ENCODE data around the gene MDFI.

MDFI gene

DNA sequence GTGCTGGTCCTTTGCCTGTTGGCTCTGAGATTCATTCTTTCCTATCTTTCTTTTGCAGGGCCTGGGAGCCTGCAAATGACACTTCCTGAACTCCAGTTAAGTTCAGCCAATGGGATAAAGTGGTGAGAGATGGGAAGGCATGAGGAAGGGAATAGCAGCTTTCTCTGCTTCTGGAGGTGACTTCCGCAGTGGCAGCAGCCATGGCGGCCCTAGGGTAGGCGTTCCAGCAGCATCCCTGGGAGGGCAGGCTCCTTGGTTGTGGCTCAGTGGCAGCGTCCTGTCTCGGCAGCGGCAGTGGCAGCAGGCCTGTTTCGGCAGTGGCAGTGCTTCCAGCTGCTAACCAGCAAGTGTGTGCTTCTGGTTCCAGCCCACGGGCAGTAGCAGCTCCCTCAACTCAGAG lies 7.3 kb upstream of the MDFI start:
- no peak for DNase-seq (ENCODE audit: extremely low read depth in 1 of 2, low read depth in 1 of 2)

DNA sequence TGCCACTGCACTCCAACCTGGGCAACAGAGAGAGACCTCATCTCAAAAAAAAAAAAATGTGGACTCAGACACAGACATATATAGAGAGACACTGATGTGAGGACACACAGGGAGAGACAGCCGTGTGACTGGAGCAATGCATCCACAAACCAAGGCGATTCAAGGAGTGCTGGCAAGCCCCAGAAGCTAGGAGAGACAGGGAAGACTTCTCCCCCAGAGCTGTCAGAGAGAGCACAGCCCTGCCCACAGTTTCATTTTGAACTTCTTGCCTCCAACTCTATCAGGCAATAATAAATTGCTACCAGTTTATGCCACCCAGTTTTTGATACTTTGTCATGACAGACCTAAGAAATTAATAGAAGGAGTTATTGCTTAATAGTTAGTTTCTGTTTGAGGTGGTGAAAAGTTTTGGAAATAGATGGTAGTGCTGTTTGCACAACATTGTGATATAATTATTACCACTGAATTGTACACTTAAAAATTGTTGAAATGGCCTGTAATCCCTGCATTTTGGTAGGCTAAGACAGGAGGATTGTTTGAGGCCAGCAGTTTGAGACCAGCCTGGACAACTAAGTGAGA lies 5.1 kb upstream of the MDFI start:
- DNase-seq (ENCODE audit: extremely low read depth in 1 of 2, low read depth in 1 of 2): no peak

DNA sequence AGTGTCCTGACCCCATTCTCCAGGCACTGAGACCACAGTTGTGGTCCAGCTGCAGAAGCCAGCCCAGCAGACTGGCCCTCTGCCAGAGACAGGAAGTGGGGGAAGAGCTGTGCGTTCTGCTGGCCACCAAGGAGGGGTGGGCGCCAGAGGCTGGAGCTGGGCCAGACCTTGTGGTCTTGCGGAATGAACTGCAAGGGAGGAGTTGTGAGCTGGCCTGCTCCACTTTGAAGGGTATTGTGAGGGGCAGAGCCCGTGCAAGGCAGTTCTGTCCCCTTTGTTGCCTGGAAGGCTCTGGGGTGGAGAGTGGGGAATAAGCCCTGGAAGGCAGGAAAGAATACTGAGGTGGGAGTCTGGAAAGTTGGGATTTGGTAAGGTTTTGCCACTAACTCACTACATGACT lies 3.6 kb upstream of the MDFI start:
- no peak for DNase-seq (ENCODE audit: extremely low read depth in 1 of 2, low read depth in 1 of 2)

DNA sequence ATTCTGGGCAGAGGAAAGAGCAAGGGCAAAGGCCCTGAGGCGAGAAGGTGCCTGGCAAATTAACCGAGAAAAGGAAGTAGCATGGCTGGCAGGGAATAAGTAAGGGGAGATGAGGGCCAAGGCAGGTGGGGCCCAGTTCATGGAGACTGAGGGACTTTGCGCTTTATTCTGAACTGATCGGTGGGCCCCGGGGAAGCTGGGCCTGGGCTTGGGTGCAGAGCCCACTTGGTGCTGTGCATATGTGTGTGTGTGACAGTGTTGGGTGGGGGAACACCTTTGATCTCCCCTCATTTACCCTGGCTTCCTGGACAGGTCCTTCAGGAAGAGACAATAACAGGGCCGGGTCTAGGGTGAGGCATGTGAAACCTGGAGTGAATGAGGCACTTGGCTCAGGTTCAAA lies 2.9 kb upstream of the MDFI start:
- DNase-seq (ENCODE audit: extremely low read depth in 1 of 2, low read depth in 1 of 2): no peak

DNA sequence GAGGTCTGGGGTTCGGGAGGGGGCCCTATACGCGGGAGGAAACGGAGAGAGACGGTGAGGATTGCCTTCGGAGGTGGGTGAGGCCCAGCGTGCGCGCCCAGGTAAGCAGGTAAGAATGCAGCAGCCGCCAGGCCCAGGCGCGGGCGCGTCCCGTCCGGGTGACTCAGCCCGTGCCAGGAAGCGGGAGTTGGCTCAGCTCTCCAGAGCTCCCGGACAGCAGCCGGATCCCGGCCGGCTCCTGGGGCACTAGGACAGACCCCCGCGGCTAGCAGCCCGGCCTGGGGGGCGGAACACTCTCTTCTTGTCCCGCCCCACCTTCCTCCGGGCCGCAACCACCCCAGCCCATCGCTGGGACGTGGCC lies 1.5 kb upstream of the MDFI start:
- DNase-seq (ENCODE audit: extremely low read depth in 1 of 2, low read depth in 1 of 2): no peak

DNA sequence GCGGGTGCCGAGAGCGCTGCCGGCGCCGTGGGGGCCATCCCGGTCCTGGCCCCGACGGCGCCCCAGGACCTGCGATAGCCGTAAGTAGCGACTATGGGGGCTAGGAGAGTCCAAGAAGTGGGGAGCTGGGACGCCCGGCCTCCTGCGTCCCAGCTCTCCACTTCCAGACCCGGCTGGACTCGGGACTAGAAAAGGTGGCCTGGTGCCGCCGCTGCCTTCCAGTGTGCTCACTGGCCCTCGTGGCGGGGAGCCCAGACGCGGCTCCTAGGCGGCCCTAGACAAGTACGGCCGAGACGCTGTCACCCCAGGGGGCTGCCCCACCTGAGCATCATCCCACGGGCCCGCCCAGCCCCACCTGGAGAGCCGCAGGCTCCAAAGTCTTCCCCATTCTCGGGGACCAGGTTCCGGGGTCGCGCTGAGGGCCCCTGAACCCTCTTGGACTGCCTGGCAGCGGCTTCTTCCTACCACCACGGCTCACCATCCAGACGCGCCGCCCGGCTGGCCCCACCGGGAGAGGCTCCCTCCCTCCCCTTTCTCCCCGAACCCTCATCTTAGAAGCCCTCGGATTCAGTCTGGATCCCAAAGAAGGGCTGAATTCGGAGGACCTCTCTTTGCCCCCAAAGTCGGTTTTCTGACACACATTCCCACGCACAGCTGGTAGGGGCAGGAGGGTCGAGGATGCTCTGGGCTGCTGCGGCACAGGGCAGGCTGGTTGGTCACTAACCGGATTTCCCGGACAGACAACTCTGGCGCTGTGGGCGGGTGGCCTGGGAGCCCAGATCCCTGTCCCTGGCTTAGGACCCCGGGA lies 870 bp upstream of the MDFI start:
- no peak for DNase-seq (ENCODE audit: extremely low read depth in 1 of 2, low read depth in 1 of 2)

DNA sequence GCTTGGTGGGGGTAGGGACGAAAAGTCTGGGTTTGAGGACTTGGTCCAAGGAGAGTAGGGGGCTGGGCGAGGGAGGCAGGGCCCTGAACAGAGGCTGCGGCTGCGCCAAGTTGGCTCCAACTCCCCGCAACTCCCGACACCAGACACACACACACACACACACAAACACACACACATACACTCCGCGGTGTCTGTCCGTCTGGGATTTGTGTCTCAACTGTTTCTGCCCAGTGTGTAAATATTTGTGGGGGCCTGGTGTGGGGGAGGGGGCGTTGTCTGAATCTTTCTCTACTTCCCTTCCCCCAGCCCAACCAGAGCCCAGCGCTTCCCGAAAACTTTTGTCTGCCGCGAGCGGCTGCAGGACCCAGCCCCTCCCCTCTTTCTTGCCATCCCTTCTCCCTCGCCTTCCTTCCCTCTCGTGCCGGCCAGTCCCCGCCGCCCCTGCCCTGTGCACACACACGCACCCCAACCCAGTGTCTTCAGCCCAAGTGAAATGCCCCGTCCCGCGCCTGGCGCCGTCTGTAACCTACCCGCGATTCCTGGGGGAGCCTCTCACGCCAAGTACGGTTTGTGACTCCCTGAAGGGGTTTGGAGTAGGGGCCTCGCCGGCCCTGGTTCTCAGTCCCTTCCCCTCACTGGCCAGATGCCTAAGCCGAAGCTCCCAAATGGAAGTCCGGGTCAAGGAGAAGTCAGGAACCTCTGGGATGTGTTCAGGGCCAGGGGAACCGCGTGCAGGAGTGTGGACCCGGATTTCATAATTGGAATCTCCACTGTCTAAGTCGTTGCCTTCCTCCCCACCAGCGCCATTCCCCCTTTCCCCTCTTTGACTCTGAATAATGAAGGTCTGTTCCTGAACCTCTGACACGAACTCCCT lies 904 bp downstream of the MDFI start:
- DNase-seq (ENCODE audit: extremely low read depth in 1 of 2, low read depth in 1 of 2): no peak

DNA sequence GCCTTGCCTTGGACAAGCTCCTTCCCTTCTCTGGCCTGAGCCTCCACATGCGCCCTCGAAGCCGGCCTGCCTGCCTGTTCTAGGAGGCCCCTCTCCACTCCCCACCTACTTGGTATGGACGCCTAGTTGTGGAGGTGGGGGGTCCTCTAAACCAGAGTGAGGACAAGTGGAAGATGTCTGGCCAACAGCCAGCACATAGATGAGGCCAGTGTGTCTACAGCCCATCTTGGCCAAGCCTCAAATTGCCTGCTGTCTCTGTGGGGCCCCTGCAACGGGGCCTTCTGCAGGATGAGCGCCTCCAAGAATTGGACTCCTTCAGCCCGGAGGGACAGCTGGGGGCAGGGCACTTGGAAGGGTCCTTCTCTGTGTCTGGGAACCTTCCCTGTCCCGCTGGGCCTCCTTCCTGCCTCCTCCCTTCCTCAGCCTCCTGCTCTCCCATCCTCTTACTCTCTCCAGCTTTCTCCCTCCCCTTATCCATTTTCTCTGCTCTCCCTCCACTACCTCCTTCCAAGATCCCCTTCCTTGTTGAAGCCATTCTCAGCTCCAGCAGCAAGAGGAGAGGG lies 1.6 kb downstream of the MDFI start:
- DNase-seq (ENCODE audit: extremely low read depth in 1 of 2, low read depth in 1 of 2): no peak

DNA sequence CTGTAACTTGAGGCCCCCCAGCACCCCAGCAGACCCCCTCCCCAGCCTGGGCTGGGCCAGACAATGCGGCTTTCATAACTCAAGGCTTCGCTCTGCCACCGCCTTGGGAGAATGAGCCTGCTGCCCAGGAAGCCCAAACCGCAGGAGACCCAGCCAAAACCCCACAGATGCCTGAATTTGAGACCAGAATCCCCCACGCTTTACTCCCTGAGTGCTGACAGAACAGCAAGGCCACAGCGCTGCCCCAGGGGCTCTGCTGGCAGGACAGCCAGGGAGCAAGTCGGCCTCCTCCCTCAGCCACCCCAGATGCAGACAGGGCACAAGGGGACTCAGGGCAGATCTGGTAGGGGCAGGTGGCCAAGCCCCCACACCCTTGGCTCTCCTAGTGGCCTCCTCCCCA lies 2.2 kb downstream of the MDFI start:
- DNase-seq (ENCODE audit: extremely low read depth in 1 of 2, low read depth in 1 of 2): no peak

DNA sequence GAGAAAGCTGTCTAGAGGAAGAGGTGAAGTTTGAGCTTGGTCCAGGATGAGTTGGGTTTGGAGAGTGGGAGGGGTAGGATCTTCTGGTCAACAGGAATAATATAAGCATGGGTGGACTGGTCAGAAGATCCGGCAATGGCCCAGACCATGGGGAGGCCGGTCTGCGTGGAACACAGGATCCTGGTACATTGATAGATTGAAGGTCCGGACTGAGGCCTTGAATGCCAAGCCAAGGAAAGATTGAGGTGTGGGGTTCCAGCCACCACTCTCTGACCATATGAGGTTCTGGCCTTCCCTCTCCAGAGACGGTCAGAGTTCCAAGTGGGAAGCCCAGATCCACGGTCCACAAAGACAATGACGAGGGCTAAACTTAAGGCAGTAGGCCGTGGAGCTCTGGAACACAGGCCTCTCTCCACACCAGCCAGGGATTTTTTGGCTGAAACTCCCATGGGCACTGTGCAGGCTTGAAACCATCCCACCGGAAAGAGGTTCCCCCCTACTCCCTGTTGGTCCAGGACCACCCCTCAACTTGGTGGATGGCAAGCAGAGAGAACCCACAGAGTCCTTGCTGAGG lies 3.2 kb downstream of the MDFI start:
- no peak for DNase-seq (ENCODE audit: extremely low read depth in 1 of 2, low read depth in 1 of 2)

DNA sequence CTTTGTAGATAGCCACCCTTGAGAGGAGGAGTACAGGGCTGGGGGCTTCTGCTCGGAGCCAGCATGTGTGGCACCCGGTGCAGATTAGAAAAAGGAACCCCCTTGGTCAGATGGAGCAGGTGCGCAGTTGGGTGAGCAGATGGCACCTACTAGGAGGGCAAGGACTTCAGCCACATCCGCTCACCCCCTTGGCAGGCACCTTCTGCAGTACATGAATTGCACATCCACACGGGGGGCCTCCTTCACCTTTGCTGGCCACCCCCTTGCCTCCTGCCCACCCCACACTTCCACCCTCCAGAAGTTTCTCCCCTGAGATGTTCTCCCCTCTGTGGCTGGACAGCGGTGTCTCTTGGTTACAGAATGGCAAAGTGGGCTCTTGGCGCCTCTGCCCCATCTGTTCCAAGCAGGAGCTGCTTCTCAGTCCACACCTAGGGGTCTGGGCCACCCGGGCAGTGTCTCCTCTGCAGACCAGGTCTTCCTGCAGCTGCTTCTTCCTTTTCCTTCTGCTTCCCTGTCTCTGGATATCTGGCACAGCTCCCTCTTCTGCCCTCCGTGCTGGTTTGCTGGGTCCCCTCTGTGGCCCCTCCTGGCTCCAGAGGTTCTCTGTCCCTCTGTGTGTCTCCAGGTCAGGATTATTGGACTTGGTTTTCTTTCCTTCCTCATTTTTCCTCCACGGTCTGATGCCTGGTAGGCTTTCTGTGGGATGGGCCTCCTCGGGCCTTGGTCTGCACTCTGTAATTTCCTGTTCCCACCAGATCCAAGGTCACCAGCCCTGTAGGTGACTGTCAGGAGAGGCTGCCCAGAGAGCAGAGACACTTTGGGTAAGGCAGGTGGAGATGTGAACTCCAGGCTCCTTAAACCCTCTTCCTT lies 4.1 kb downstream of the MDFI start:
- no peak for DNase-seq (ENCODE audit: extremely low read depth in 1 of 2, low read depth in 1 of 2)

DNA sequence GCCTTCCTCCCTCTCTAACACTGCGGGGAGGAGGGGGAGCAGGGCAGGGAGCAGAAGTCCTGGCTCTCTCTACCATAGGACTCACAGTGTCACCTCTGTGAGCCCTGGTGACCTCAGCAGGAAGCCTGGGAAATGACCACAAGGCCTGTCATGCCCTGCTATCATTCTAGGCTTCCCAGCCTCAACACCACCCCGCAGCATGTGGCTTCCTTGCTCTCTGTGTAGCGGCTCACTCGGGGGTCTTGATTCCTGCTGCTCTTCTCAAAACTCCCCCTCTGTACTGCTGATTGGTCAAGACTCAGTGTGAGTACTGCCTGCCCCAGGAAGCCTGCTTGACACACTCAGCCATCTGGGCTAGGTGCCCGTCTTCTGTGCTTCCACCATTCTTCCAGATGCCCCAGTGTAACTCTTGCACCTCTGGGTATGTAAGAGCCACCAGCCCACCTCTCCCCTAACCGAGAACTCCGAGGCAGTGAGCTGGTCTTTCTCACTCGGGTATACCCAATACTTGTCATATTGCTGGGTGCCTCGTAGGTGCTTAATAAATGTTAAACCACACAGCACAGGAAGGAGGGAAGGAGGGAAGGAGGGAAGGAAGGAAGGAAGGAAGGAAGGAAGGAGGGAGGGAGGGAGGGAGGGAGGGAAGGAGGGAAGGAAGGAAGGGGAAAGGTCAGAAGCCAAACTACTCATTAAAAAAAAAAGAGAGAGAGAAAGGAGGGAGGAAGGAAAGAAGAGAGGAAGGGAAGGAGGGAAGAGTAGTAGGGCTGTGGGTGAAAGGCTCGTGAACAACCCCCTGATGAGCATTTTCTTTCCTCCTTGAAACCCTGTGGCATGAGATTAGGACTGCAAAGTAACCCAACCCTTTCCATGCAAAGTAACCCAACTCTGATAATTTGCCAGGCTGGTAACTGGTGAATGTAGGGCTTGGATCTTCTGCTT lies 5.0 kb downstream of the MDFI start:
- no peak for DNase-seq (ENCODE audit: extremely low read depth in 1 of 2, low read depth in 1 of 2)

DNA sequence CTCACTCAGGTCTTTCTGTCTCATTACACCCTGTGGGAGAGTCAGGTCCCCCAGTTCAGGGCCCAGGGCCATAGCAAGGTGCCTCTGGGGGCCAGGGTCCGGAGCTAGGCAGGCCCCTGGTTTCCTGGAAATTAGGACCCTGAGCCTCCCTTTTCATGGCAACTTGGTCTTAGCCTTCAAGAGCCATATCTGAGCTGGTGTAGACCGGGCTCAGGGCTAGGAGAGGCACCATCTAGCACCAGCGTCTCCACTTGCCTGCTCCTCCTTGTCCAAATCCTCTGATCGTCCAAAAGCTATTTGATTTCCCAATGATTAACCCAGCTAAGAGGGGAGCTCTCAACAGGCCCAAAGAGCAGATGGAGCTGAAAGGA lies 5.6 kb downstream of the MDFI start:
- DNase-seq (ENCODE audit: extremely low read depth in 1 of 2, low read depth in 1 of 2): no peak

DNA sequence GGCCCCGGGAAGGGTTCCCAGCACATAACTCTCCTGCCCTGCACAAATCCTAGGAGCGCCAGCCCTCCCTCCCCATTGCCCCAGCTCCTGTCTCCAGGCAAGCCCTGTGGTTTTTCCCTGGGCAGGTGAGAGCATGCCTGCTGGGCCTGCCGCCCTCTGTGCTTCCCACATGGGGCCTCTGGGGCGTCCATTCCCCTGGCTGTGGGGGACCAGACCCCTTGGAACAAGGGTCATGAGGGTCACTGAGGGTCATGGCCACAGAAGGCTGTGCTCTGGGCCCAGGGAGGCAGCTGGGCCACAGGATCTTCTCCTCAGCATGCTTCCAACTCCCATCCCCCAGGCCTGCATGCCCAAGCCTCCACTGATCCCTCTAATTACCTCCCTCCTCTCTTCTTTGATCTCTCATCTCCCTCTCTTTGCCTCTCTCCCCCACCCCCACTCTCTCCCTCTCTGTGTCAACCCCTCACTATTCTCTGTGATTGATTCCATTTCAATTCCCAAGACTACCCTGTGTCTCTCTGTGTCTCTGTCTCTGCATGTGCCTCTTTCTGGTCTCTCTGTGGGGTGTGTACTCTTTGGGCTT lies 6.1 kb downstream of the MDFI start:
- no peak for DNase-seq (ENCODE audit: extremely low read depth in 1 of 2, low read depth in 1 of 2)

DNA sequence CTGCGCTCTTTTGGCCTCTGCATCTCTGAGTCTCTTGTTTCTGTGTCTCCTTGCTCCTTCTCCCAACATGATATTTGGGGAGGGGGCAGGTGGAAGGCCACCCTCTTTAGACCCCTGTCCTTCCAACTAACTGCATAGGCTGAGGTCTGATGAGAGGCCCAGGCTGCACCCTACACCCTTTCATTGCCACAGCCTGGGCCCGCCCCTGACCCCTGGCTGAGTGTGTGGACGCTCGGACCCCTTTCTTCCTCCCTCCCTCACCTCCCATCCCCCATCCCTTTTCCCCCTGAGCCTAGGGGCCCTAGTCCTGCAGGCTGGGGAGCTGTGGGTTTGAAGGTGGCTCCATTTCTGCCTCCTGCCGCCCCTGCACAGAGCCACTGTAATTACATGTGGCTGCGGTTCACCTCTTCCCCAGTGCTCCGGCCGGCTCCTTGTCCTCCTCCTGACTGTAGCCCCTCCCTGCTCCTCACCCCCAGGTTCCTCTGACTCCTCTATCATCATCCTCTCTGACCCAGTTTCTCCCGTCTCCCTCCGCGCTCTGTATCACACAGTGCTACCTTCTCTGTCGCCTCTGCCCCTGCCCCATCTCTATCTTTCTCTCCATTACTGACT lies 6.8 kb downstream of the MDFI start:
- DNase-seq (ENCODE audit: extremely low read depth in 1 of 2, low read depth in 1 of 2): no peak

DNA sequence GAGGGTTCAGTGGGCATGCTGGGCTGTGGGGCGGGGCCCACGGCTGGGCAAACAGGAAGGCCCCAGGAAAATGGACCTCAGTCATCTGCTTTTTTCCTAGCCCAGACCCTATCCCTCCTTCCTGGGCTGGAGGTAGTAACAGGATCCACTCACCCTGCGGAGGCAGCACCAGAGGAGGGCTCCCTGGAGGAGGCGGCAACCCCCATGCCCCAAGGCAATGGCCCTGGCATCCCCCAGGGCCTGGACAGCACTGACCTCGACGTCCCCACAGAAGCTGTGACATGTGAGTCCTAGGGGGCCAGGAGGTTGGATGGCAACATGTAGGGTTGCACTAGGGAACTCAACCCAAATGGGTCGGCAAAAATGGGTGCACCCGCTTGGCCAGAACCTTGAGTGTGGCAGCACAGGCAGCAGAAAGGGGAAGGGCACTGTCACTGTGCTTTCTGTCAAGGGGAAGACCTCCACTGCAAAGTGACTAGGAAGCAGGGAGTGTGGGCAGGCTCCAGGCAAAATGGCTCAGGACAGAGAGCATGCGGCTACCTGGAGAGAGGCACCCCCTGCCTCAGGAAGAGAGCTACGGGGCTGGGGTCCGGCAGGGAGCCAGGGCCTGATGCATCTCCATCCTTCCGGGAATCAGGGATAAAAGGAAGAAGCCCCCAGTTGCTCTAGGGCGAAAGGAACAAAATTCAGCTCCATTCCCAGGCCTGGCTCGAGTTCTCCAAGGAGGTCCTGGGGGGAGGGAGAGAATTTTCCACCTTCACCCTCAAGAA lies 7.9 kb downstream of the MDFI start:
- DNase-seq (ENCODE audit: extremely low read depth in 1 of 2, low read depth in 1 of 2): no peak

DNA sequence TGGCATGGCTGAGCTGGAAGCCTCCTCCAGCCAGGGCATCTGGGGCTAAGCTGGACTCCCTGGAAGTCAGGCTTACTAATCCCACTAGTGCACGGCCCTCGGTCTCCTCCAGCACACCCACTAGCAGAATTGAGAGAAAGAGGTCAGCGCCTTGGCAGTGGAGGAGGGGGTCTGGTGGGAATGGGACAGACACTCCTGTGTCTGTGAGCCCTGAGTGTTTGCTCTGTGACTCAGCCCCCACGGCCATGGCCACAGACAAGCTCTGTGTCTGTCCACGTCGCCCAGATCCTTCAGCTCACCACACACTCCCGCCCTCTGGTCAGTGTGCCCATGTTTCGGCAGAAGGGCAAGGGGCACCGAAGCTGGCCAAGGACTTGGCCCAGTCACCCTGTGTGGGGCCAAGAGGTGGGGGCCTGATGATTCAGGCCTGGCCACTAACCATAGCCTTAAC lies 8.8 kb downstream of the MDFI start:
- DNase-seq (ENCODE audit: extremely low read depth in 1 of 2, low read depth in 1 of 2): no peak
